DMS 273 (cell line): Measurements from ENCODE around the gene NBAS.

ENCODE experiments used
- DNase-seq: peaks from one replicate; lab custom pipeline; 2025; ENCODE audit not compliant: unreplicated experiment; lab: John Stamatoyannopoulos, UW

NBAS gene

DNA sequence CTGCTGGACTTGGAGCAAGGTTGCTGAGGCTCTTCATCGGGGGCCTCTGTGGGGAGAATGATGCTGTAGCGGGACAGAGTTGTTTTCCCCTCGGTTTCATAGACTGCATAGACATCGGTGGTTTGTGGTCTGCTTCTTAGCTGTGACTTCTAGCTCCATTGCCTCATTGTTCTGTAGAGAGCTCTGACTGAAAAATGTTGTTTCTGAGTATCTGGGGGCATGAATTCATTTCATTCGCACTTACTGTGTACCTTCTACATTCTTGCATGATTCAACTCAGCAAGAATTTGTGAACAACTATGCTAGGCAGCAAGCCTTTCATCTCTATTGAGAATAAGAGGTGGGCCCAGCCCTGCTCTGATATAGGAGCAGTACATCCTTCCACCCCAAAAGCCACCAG lies 406.8 kb downstream of the NBAS start:
- no peak for DNase-seq

DNA sequence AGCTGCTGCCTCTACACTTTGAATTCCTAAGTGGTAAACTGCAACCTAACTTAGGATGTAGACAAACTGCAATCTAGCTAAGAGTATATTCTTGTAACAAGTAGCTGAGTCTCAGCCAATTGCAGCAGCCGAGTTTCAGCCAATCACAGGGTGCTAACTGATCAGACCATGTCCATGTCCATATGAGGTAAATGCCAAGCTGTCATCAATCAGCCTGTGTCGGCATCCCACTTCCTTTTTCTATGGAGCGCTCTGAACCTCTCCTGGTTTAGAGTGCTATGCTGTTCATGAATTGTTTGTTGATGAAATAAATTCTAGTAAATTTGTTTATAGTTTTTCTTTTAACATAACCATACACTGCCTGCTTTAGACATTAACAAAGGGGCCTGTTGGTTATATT lies 408.8 kb downstream of the NBAS start:
- DNase-seq: no peak

DNA sequence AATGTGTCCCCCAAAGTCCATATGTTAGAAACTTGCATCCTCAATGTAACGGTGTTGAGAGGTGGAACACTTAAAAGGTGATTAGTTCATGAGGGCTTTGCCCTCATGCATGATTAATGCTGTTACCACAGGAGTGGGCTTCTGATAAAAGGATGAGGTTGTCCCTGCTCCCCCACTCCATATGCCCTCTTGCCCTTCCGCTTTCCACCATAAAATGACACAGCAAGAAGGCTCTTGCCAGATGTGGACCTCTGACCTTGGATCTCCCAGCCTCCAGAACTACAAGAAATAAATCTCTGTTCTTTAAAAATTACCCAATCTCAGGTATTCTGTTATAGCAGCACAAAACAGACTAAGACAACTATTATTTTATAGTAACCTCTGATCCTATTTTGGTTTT lies 412.1 kb downstream of the NBAS start:
- no peak for DNase-seq

DNA sequence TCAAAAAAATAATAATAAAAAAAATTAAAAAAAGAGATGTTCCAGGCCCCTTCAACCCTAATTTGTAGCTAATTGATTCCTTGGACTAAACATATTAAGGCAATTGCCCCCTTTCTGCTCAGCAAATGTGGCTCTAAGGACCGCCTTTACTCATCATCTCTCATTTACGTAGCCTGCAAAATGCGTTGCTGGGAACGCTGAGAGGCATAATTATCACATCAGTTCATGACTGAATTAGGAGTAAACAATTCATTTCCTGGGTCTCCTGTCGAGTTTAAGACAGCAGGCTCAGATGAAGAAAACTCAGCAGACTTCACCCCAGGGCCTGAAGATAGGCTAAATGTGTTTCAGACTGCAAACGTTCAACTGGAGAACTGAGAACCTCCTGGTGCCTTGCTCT lies 413.5 kb downstream of the NBAS start:
- no peak for DNase-seq

DNA sequence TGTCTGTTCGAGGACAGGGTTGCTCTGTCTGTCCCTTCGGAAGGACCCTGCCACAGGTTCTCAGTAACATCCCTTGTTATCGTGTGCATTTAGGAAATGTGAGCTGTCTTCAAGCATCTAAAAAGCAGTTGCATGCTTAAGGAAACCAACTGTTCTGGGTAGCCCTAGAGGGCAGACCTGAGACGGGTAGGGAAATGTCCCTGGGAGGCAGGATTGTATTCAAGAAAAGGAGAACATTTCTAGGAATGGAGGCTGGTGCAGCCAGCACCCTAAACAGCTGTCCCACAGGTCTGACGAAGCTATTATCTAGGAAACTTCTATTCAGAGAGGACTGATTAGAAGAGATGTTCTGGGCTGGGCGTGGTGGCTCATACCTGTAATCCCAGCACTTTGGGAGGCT lies 414.2 kb downstream of the NBAS start:
- DNase-seq: no peak

DNA sequence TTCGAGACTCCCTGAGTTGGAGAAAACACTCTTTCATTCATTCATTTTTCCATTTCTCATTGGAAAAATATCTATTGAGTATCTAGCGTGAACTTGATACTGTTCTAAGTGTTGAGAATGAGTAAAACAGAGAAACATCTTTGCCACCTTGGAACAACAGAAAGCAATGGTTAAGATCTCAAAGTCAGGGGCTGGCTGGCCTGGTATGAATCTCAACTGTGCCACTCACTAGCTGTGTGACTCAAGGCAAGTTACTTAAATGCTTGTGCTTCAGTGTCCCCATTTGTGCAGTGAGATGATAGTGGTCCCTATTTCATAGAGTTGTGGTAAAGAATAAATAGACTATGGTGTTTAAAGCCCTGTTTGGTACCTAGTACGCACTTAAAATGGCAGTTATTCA lies 415.2 kb downstream of the NBAS start:
- DNase-seq: no peak

DNA sequence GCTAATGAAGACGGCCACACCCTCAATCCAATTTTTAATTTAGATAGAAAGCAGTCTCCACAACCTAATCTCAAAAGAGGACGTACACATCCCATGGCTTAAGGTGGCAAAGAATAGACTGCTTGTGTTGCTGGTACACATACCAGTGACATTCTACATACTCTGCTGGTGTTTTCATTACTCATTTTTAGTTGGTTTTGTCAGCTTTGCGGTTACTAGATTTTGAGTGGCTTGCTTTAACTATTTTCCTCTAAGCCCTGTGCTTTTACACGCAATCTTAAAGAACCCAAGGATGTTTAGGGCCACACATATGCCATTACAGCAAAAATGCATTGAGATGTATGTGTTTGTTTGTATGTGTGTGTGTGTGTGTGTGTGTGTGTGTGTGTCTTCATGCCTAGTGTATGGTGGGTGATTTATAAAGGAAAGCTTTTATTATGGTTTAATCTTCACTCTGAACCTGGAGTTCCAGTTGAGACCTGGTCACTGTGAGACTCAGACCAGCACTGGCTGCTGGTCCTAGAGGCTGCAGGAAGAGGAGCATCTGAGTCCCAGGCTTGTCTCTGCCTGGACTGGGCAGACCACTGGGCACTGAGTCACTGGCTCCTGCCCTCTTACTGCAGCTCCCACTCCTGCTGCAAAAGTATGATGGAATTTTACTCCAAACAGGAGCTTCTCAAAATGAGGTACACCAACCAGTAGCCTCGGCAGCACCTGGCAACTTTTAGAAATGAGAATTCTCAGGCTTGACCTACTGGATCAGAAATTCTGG lies 415.9 kb downstream of the NBAS start:
- no peak for DNase-seq

DNA sequence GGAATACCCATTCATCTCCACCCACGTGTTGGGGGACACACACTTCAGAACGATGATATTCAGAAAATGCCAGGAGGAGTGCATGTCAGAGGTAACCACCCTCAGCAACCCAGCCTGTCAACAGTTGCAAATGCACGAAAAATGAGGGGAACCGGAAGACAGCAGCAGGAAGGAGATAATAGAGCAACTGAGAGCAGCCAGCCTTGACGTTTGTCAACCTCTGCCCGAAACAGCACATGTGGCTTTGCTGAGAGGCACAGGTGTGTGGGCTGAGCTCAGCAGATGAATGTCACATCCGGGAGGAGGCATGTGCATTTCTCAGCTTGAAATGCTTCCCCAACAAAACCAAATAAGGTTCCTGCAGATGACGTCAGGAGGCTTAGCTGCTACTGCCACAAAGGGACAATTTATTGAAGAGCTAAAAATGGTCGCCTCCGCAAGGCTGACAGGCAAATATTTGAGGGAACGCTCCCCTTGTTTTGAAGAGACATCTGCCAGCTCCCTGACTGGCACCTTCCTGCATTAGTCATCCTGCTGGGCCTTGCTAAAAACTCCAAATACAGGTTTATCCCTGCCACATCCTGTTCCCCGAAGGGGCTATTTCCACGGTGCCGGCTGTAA lies 419.0 kb downstream of the NBAS start:
- DNase-seq: peak; percentile 25

DNA sequence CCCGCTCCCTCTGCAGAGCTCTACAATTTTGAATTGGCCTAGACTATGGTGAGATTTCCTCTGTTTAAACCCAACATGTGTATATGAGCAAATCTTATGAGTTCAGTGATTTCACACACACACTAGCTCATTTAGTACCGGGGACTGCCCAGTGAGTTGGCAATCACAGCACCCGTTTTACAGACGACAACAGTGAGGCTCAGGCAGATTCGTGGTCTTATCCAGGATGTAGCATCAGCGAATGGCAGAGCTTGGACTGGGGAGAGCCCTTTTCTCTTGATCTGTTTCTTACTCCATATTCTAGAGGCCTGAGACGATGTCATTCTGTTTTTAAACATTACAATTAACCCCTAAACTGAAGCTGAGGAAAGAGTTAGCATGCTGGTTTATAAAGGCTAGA lies 419.9 kb downstream of the NBAS start:
- DNase-seq: no peak

DNA sequence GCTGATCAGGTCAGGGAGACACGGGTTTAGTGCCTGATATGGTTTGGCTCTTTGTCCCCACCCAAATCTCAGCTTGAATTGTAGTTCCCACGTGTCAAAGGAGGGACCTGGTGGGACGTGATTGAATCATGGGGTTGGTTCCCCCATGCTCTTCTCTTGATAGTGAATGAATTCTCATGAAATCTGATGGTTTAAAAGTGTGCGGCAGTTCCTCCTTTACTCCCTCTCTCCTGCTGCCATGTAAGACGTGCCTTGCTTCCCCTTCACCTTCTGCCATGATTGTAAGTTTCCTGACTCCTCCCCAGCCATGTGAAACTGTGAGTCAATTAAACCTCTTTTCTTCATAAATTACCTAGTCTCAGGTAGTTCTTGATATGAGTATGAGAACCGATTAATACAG lies 424.5 kb downstream of the NBAS start:
- DNase-seq: no peak

DNA sequence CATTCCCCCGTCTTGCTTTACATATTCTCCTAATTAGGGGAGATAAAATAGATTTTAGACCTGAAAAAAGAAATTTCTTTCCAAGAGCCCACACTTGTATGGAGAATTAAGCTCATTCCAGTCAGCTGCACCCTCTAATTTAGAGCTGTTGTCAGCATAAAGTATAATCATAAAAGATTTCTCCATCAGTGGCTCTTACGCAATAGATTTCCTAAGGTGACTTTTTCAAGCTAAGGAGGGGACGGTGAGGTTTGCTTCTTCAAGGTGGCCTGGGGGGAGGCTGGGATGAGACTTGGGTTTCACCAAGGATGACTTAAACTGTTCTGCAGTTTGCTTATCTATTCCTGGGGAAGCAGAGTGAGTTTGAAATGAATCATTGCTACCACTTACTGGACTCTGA lies 426.2 kb downstream of the NBAS start:
- DNase-seq: no peak

DNA sequence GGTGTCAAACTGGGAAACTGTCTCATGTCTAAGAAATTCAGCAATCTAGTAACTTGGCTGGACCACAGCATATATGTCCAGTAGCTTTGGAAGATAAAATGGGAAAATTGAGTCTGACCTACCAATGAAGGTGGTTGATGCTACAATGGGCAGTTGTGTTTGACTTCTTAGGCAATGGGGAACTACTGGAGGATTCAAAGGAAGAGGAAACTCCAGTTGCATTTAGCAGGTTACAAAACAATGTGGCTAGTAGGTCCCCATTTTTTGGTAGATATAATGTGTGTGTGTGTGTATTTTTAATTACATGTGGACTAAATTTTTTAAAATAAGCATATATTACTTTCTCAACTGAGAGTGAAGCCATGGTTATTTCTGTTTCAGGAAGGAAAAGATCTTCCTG lies 427.7 kb downstream of the NBAS start:
- no peak for DNase-seq

DNA sequence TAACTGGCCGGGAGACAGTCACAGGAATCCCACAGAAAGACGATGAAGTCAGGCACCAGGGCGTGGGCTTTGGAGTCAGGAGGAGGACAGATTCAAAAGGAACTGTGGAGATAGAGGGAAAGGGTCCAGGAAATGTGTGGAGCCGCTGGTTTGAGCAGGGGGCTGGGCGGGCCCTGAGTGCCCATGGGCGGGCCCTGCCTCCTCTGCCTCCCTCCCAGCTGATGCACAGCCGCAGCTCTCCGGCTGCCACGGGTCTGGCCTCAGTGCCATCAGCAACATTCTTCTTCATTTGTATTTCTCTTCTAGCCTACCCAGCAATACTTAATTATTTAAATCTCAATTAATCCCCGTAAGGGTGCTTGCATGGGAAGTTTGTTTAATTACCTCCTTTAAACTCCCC lies 432.3 kb downstream of the NBAS start:
- no peak for DNase-seq

DNA sequence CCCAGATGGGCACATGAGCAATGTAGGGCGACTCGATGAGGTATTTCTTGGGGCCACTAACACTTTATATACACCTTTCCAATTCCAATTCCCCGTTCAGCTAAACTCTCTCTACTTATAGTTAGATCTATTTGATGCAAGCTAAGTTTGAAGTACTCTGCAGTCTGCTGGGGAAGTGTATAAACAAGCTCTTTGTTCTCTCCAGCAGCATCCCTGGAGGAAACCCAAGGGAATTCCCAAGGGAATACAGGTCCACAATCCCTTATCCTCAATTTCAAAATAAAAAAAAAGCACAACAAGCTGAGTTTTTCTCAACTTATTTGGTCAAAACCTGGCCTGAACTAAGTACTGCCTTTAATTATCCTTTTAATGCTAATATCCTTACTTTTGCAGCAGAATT lies 433.3 kb downstream of the NBAS start:
- no peak for DNase-seq

DNA sequence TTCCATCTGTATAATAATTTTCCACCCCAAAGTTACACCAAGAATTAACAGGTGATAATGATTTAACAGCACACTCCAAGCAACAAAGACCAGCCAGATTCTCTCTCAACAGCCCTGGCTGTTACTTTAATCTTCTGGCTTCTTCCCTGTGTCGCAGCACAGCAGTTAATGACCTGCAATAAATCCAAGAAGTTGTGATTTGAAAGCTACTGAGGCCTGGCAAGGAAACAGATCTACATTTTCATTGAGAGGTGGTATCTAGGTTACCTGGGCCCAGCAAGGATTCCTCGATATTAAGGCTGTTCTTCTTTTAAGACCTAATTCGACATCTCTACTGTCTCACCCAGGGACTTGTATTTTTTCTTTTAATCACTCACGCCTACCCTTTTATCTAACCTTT lies 433.8 kb downstream of the NBAS start:
- no peak for DNase-seq

DNA sequence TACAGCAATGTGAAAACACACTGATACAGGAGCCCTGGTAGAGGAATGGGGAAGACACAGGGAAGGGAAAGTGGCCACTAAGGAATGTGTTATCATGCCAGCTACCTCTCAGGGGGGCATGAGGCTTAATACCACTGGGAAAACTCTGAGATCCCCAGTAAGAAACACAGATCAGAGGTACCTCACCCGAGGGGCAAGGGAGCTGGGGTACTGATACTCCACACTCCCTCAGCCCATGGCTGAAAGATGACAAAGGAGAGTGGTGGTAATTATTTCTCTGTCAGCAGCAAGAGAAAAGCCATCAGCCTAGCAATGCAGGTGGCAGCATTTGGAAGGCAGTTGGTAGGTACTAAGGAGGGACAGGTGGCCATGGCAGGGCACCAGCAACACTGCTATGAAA lies 434.8 kb downstream of the NBAS start:
- DNase-seq: no peak

DNA sequence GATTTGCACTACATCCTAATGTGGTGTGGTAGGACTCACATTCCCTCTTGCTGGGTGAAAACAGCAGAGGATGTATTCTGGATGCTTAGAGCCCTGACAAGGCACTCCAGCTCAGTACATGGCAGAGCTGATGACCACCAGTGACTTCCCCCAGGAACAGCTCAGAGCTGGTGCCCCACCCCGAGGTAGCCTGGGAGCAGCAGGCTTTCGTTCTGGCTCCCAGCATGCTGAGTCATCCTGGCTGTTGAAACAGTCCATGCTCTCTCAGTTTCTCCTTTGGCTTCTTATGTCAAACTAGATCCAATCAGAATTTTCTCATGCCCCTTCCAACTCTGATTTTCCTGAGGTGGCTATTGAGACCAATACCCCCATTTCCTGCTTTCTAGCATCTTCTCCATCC lies 438.2 kb downstream of the NBAS start:
- no peak for DNase-seq

DNA sequence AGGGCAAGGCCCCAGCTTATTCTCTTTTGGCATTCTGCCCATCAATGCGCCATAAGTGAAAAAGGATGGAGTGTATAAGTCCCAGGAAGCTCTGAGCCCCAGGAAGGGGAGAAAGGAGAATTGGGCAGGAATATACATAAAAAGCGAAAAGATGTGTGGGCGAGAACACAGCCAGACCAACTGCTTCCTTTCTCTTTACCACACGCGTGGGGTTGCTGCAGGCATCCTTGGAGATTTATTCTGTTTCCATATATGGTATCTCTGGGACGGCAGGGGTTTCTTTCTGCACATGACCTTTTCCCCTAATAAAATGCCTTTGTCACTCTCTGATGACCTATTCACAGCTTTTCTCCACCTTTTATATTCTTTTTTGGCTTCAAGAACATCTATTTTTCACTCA lies 440.5 kb downstream of the NBAS start:
- peak; percentile 34 for DNase-seq

DNA sequence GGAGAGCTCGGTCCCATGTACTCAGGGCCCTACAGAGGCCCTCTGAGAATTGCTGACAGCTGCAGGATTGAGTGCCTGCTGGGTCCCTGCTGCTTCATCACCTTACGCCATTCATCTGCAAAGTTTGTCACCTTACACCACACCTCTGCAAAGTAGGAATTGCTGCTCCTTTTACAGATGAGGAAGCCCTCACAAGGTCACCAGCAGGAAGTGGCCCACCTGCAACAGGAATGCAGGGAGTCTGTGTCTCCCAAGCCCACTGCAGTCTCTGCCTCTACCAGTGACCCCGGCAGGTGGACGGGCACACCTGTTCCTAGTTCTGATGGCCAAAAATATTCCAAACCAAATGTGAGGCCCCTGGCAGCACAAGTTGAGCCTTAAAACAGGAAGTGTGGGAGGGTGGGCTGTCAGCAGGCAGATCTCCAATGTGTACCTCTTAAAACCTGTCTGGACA lies 441.4 kb downstream of the NBAS start:
- DNase-seq: no peak

DNA sequence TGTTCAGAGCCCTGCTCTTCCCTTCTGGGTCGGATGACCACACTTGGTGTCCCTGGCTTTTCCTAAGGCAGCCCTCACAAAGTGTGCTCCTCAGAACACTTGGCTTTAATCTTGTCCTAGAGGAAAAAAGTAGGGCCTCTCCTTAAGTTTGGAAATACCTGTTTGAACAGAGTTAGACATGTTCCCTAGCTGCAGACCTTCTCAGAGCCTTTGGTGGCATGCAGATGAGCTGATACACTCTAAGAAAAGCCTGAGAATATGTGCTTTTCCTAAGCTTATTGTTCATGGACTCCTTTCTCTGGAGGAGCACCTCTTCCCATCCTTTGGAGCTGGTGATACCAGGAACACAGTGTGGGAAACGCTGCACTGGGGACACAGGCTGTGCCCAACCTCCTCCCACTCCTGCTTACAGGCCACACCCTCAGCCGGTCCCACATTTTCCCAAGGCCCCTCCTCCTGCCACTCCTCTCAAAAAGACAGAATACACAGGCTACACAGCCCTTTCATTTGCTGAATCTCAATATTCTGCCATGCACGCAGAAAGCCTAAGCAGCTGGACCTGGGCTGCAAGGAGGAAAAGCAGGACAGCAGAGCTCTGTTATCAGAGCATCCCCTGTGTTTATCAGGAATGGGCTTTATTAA lies 443.6 kb downstream of the NBAS start:
- no peak for DNase-seq
